WI38 (cell line): ENCODE data around the gene PPFIBP1.

Experiments
- H3K4me3 ChIP-seq: 2 replicates; pipeline ENCODE4 v1.5.1; 2011; ENCODE audit warnings: low read depth, mild to moderate bottlenecking, control low read depth, low read length
- CTCF ChIP-seq: IDR thresholded peaks from 2 replicates; pipeline ENCODE4 v1.5.1; 2012; ENCODE audit warnings: low read depth, mild to moderate bottlenecking, control low read depth, low read length

Gene PPFIBP1

DNA sequence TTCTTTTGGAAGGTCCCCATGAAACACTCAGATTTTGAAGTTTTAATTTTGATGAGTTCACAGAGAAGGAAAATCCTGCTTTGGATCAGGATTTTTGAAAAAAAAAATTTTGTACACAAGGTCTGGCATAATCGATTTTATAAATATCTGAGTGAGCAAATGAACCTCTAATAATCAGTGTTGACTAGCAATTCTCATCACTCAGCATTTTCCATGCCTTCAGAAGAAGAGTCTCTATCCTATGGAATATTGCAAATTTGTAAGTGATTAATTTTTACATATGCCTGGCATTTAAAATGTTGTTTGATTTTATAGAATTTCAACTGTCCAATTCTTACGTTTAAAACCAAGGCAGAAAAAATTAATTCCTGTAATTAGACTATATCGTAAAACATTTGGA, 141.7 kb downstream of the PPFIBP1 start:
- no peak overlapping the region for H3K4me3 ChIP-seq
- no peak for TF ChIP-seq CTCF

DNA sequence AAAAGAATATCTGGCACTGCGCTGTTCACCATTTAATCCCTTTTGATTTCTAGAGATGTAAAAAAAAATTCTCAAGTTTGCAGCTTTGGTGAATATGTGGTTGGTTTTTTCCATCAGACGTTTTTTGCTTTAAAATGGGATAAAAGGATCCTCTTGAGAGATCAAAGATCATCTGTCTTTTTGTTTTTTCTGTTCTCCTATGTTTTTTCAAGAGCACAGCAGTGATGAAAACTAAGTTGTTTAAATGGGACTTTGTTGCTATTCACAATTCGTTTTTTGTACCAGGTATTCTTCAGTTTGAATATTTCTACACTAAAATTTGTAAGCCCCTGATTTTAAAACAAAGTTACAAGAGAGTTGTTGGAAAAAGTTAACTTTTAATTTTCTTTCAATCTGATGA, 142.5 kb downstream of the PPFIBP1 start:
- TF ChIP-seq CTCF: no peak

DNA sequence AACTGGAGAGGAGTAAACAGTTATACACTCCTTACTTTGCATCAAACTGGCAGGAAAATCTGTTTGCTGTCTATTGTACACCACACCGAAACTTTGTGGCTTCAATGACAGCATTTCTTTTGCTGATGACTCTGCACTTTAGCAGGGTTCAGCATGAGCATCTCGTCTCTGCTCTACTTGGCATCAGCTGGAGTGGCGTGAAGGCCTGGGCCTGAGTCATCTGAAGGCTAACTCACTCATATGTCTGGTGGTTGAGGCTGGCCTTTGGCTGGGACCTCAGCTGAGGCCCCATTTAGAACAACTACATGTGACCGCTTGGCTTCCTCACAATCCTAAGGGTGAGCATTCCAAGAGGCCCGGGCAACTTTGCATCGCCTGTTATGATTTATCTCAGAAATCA, 143.5 kb downstream of the PPFIBP1 start:
- no peak for TF ChIP-seq CTCF
- H3K4me3 ChIP-seq: no peak overlapping the region

More for the DNA sequence above, 142.5 kb downstream of the PPFIBP1 start:
- H3K4me3 ChIP-seq: no peak overlapping the region

GRCh38 chr12:27672051-27672450, 148.0 kb downstream of the PPFIBP1 start:
- TF ChIP-seq CTCF: no peak
- H3K4me3 ChIP-seq: no peak overlapping the region

DNA sequence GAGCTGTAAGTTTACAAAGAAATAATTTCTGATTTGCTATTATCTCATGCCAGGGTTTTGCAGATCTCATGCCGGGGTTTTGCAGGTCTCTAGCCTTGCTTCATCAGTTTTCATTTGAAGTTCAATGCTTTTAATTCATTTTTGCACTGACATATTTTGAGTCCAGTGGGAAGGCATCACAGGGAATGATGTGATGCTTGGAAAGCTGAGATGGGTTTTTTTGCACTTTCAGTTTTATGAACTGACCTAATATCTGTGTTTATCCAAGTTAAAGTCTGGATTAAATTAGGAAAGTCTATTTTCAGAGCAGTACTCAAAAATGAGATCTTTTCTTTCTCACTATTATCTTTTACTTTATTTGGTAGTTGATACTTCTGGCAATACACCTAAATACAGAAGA, 148.6 kb downstream of the PPFIBP1 start:
- no peak overlapping the region for H3K4me3 ChIP-seq
- TF ChIP-seq CTCF: no peak

GRCh38 chr12:27673101-27673718, 149.2 kb downstream of the PPFIBP1 start:
- TF ChIP-seq CTCF: no peak
- no peak overlapping the region for H3K4me3 ChIP-seq

DNA sequence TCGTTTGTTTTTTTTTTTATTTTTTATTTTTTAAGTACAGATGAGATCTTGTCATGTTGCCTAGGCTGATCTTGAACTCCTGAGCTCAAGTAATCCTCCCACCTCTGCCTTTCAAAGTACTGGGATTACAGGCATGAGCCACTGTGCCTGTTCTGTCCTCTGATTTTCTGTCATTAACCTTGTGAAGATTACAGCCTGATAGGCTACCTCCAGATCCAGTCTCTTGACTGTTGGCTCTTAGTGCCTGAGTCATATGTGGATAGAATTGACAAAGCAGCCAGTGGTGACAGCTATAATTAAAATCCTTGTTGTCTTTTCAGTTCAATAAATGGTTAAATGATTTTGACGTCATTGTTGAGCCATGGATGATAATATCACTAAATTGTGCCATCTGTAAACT, 151.0 kb downstream of the PPFIBP1 start:
- H3K4me3 ChIP-seq: no peak overlapping the region
- TF ChIP-seq CTCF: no peak
